ENCODE measurements around the gene CCDC60. TPM values are rescaled to one million over a fixed set of nuclear protein-coding genes. Genes with fewer than 3 reads are reported as not detected.

CCDC60 gene
- total and polyA plus RNA-seq, 10 of the 15 experiments (the other 5 are each of a cell fraction or from before 2014, with no cell fraction given), result 0.19 TPM; not detected in 9

DNA sequence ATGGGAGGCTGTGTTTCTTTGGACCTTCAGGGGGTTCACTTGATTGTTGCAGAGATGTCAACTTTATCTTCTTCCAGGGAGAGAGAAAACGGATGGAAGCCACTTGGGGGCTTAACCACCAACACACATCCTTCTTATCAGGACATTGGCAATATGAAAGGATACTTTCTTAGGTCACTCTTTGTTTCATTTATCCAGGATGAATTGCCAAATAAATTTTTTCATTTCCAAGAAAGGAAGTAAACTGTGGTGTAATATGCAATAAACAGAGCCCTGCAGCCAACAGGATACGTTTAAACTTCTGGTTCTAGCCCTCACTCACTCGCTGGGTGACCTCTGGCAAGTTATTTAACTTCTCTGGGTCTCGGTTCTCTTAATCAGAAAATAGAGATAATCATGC lies 77.8 kb downstream of the CCDC60 start (continued):
- TF ChIP-seq POLR2A (IDR thresholded peaks at IDR 0.05; ENCODE audit: low read depth, low read length), result no peak
- TF ChIP-seq SREBF1 (IDR thresholded peaks at IDR 0.05; ENCODE audit: low read length), result no peak
- TF ChIP-seq PML (IDR thresholded peaks at IDR 0.05; ENCODE audit: low read length), result no peak
- TF ChIP-seq, protein P1, sequence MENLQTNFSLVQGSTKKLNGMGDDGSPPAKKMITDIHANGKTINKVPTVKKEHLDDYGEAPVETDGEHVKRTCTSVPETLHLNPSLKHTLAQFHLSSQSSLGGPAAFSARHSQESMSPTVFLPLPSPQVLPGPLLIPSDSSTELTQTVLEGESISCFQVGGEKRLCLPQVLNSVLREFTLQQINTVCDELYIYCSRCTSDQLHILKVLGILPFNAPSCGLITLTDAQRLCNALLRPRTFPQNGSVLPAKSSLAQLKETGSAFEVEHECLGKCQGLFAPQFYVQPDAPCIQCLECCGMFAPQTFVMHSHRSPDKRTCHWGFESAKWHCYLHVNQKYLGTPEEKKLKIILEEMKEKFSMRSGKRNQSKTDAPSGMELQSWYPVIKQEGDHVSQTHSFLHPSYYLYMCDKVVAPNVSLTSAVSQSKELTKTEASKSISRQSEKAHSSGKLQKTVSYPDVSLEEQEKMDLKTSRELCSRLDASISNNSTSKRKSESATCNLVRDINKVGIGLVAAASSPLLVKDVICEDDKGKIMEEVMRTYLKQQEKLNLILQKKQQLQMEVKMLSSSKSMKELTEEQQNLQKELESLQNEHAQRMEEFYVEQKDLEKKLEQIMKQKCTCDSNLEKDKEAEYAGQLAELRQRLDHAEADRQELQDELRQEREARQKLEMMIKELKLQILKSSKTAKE (IDR thresholded peaks at IDR 0.05; ENCODE audit: low read depth, poor library complexity, severe bottlenecking), result no peak

DNA sequence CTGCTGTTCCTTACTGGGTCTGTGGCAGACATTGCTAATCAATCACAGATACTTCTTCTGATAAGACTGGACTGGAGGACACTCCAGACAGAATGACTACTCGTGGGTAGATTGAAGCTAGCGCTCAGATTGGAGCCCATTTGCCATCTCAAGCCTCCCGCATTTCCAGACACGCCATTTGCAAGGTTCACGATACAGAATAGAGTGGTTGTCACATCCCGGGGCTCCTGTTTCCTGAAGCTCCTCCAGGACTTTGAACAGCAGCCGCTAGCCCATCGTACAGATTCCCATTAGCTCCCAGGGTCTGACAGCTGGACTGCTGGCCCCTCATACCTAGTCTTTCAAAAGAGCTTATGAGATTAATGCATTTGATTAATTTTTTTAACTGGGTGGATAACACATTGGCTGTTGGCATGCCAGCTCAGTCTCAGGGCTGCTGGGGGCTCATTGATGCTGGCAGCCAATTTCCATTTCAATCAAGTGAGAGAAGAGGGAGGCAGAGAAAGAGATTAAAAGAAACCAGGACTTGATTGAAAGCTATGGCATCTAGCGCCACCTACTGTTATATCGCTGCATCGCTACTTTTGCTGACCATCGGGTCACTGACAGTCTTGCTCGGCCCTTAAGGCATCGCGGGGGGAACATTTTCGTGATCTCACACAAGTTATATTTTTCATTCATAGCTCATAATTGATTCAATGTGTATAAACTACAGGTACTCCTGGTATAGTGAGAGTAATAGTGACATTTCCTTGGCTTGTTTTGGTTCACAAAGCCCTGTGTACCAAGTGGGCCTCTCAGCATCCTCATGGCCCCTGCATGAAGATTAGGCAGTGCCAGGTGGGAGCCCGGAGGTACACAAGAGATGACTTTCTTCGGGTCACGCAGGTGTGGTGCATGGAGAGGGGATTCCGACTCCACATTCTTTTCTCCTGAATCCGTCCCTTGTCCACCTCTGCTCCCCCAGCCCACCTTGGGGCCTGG lies 78.6 kb downstream of the CCDC60 start:
- ChIA-PET SMC1A (ENCODE audit: uncharacterized antibody, unreplicated experiment) (interaction anchor here (0.5 to 1.3 kb wide), 5 partner anchors 14 to 297 kb away, joined by 3 to 4 read pairs (median 3); no protein-coding TSS in a partner anchor), RAD21 (ENCODE audit: unreplicated experiment) (interaction anchor here (0.6 to 2.0 kb wide), 3 partner anchors 325 to 1035 kb away, joined by 3 to 5 read pairs (median 4); no protein-coding TSS in a partner anchor), POLR2A (no interaction called here), CTCF (interaction anchor here (0.6 to 3.1 kb wide), 26 partner anchors 8 to 1292 kb away, joined by 3 to 11 read pairs (median 4); no protein-coding TSS in a partner anchor)
- intact Hi-C loops (cut with micrococcal nuclease; ENCODE audit: unreplicated experiment), result loop anchor here (1.0 to 10.0 kb wide), 3 partner anchors 298 to 1008 kb away; no protein-coding TSS in a partner anchor
- Histone ChIP-seq H3K27me3 (replicated peaks in 1 of 2; ENCODE audit: control insufficient read depth in 2 of 2, insufficient read depth in 2 of 2, low read length in 1 of 2) (no peaks in the 10 kb centered on the region), H3K79me2 (ENCODE audit: control insufficient read depth, insufficient read depth, low read length) (no peaks in the 10 kb centered on the region), H2AFZ (ENCODE audit: control insufficient read depth, low read depth, low read length) (no peak overlapping the region), H3K4me3 (no peak overlapping the region), H3K9ac (ENCODE audit: control insufficient read depth, insufficient read depth, low read length) (no peak overlapping the region), H3K9me3 (replicated peaks; ENCODE audit: control insufficient read depth, insufficient read depth, low read length) (no peaks in the 10 kb centered on the region), H3K4me2 (ENCODE audit: control insufficient read depth, insufficient read depth) (no peak overlapping the region), H3K4me1 (ENCODE audit: control insufficient read depth, insufficient read depth, low read length) (no peaks in the 10 kb centered on the region), H4K20me1 (ENCODE audit: control insufficient read depth, insufficient read depth) (no peaks in the 10 kb centered on the region), H3K36me3 (ENCODE audit: control insufficient read depth in 2 of 2, insufficient read depth in 2 of 2, low read length in 1 of 2) (no peaks in the 10 kb centered on the region), H3K27ac (ENCODE audit: control insufficient read depth, insufficient read depth) (no peak overlapping the region)
- DNase-seq (ENCODE audit: low read depth, low spot score) (no peak), FAIRE-seq (peak; percentile 86), ATAC-seq (peak; percentile 67)
- 24% methylated on average over 21 of the region's 21 CpGs for WGBS (ENCODE audit: insufficient coverage, insufficient replicate concordance, low lambda C conversion rate, missing lambda C conversion rate)
- TF ChIP-seq, protein P2, sequence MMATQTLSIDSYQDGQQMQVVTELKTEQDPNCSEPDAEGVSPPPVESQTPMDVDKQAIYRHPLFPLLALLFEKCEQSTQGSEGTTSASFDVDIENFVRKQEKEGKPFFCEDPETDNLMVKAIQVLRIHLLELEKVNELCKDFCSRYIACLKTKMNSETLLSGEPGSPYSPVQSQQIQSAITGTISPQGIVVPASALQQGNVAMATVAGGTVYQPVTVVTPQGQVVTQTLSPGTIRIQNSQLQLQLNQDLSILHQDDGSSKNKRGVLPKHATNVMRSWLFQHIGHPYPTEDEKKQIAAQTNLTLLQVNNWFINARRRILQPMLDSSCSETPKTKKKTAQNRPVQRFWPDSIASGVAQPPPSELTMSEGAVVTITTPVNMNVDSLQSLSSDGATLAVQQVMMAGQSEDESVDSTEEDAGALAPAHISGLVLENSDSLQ (IDR thresholded peaks at IDR 0.05), result 0 out of 2 replicates have a peak, but pooled peaks have one; percentile 8
- 0 out of 2 replicates have a peak, but pooled peaks have one; percentile 16 for TF ChIP-seq YY1 (IDR thresholded peaks at IDR 0.05; ENCODE audit: low read depth, low read length)
- no peak for TF ChIP-seq BRCA1 (IDR thresholded peaks at IDR 0.05; ENCODE audit: low read depth, low read length)
- peak; percentile 73 for TF ChIP-seq RAD21 (IDR thresholded peaks at IDR 0.05; ENCODE audit: insufficient read depth, low read depth, low read length)
- peak; percentile 71; the same call in 1 of the 2 replicates for TF ChIP-seq SMC3 (IDR thresholded peaks at IDR 0.05; ENCODE audit: borderline replicate concordance, low read length)
- TF ChIP-seq, protein P3, sequence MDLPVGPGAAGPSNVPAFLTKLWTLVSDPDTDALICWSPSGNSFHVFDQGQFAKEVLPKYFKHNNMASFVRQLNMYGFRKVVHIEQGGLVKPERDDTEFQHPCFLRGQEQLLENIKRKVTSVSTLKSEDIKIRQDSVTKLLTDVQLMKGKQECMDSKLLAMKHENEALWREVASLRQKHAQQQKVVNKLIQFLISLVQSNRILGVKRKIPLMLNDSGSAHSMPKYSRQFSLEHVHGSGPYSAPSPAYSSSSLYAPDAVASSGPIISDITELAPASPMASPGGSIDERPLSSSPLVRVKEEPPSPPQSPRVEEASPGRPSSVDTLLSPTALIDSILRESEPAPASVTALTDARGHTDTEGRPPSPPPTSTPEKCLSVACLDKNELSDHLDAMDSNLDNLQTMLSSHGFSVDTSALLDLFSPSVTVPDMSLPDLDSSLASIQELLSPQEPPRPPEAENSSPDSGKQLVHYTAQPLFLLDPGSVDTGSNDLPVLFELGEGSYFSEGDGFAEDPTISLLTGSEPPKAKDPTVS (IDR thresholded peaks at IDR 0.05; ENCODE audit: low read depth, low read length), result no peak
- TF ChIP-seq, protein P4, sequence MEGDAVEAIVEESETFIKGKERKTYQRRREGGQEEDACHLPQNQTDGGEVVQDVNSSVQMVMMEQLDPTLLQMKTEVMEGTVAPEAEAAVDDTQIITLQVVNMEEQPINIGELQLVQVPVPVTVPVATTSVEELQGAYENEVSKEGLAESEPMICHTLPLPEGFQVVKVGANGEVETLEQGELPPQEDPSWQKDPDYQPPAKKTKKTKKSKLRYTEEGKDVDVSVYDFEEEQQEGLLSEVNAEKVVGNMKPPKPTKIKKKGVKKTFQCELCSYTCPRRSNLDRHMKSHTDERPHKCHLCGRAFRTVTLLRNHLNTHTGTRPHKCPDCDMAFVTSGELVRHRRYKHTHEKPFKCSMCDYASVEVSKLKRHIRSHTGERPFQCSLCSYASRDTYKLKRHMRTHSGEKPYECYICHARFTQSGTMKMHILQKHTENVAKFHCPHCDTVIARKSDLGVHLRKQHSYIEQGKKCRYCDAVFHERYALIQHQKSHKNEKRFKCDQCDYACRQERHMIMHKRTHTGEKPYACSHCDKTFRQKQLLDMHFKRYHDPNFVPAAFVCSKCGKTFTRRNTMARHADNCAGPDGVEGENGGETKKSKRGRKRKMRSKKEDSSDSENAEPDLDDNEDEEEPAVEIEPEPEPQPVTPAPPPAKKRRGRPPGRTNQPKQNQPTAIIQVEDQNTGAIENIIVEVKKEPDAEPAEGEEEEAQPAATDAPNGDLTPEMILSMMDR (IDR thresholded peaks at IDR 0.05 in 2 of 3, conservative IDR thresholded peaks at IDR 0.05 in 1 of 3; ENCODE audit: control insufficient read depth in 2 of 3, extremely low read depth in 1 of 3, insufficient read depth in 1 of 3, low read depth in 3 of 3, low read length in 3 of 3), result peak; percentile 74 to 89 (median 75)
- in situ Hi-C loops (cut with MboI), result loop anchor here (10.0 kb wide), 1 partner anchor 1008 kb away; no protein-coding TSS in a partner anchor
- no TSS peak for BruUV-seq (replicated peaks)

All from GM12878 (cell line).